22Rv1 (cell line): ENCODE results near the gene ETNK2.

Experiments
- CTCF ChIP-seq: fragments of 450-650 bp; IDR thresholded peaks from 2 replicates; pipeline ENCODE4 v1.5.1; 2017; ENCODE audit warnings: mild to moderate bottlenecking
- ZFX ChIP-seq: fragments of 450-650 bp; IDR thresholded peaks from 2 replicates; pipeline ENCODE4 v1.6.1; 2017; ENCODE audit warnings: antibody characterized with exemption, borderline replicate concordance

GRCh38 chr1:204174958-204175357, 23.1 kb upstream of the ETNK2 start:
- TF ChIP-seq CTCF (no peak), ZFX (no peak)
